ENCODE data around the gene TNK2. TPM values are rescaled to one million over a fixed set of nuclear protein-coding genes. Genes with fewer than 3 reads are reported as not detected.

TNK2 gene
- total and polyA plus RNA-seq, 2 donors (not counting 3 experiments of a cell fraction or from before 2014, with no cell fraction given), result 18.6 to 71.6 TPM

DNA sequence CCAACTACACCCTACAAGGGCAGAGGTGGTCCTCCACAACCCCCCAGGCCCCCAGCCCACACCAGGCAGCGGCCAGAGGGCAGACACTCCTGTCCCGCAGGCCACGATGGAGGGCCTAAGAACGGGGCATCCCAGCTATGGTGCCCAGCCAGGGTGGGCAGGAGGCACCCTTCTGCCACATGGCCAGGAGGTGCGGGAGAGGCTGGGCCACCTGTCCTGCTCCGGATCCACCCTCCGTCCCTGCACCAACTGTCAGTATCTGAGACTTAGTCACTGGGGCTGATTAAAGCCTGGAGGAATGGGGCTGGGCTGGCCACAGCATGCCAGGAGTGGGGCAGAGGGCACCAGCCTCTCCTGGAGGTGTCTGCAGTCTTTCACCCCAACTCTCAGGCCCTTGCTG is 37.9 kb downstream of the TNK2 start:
- Histone ChIP-seq H3K79me2 (ENCODE audit: control insufficient read depth, insufficient read depth, low read length) (no peaks in the 10 kb centered on the region), H3K27ac (ENCODE audit: insufficient read depth, low read depth, low read length) (no peak overlapping the region), H3K4me2 (ENCODE audit: insufficient read depth, low read length) (no peak overlapping the region), H3K9ac (replicated peaks; ENCODE audit: extremely low read depth, insufficient read depth, low read length) (no peak overlapping the region), H3K4me1 (ENCODE audit: control insufficient read depth, extremely low read depth, insufficient read depth, low read length) (no peaks in the 10 kb centered on the region), H3K9me1 (replicated peaks; ENCODE audit: control insufficient read depth, extremely low read depth, insufficient read depth, low read length) (no peaks in the 10 kb centered on the region), H3K4me3 (replicated peaks in 1 of 3; ENCODE audit: insufficient read depth in 1 of 3, low read depth in 1 of 3, low read length in 3 of 3) (no peak overlapping the region), H4K20me1 (replicated peaks; ENCODE audit: control insufficient read depth, extremely low read depth, insufficient read depth, low read length) (no peaks in the 10 kb centered on the region), H3K36me3 (ENCODE audit: control insufficient read depth in 2 of 2, extremely low read depth in 1 of 2, insufficient read depth in 2 of 2, low read length in 2 of 2) (peaks cover 5 to 38% of the 10 kb centered on the region in 2 experiments), H3K27me3 (ENCODE audit: control insufficient read depth in 2 of 2, insufficient read depth in 2 of 2, low read length in 2 of 2) (no peaks in the 10 kb centered on the region), H3K9me3 (replicated peaks; ENCODE audit: control insufficient read depth, insufficient read depth, low read length) (no peaks in the 10 kb centered on the region), H2AFZ (ENCODE audit: low read depth, low read length) (no peak overlapping the region)
- DNase-seq (ENCODE audit: low read depth, low spot score) (no peak), FAIRE-seq (no peak)
- ChIA-PET CTCF (interaction anchor here (0.6 to 8.6 kb wide), 4 partner anchors 11 to 23 kb away, joined by 3 to 67 read pairs (median 4); no protein-coding TSS in a partner anchor), POLR2A (no interaction called here)
- dilution Hi-C loops (cut with MboI; ENCODE audit: extremely low pct_ligation_motif_present, low sequenced_read_pairs) (no loop called here), intact Hi-C loops (cut with micrococcal nuclease) (no loop called here)
- no TSS peak for BruUV-seq (replicated peaks)
- TF ChIP-seq GATA2 (IDR thresholded peaks at IDR 0.05; ENCODE audit: insufficient read depth, insufficient read length, low read depth, low read length) (no peak), JUN (IDR thresholded peaks at IDR 0.05; ENCODE audit: borderline replicate concordance, insufficient read depth, insufficient read length, low read depth) (no peak), POLR2AphosphoS5 (IDR thresholded peaks at IDR 0.05; ENCODE audit: insufficient read depth, low read depth, low read length) (no peak), EZH2 (IDR thresholded peaks at IDR 0.05; ENCODE audit: borderline replicate concordance, low read depth, low read length, severe bottlenecking) (no peak), MYC (IDR thresholded peaks at IDR 0.05; ENCODE audit: low read depth, low read length) (no peak), POLR2A (IDR thresholded peaks at IDR 0.05; ENCODE audit: low read depth, low read length) (no peak)
- TF ChIP-seq, protein P1, sequence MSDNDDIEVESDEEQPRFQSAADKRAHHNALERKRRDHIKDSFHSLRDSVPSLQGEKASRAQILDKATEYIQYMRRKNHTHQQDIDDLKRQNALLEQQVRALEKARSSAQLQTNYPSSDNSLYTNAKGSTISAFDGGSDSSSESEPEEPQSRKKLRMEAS (IDR thresholded peaks at IDR 0.05; ENCODE audit: insufficient read depth, insufficient read length), result no peak

DNA sequence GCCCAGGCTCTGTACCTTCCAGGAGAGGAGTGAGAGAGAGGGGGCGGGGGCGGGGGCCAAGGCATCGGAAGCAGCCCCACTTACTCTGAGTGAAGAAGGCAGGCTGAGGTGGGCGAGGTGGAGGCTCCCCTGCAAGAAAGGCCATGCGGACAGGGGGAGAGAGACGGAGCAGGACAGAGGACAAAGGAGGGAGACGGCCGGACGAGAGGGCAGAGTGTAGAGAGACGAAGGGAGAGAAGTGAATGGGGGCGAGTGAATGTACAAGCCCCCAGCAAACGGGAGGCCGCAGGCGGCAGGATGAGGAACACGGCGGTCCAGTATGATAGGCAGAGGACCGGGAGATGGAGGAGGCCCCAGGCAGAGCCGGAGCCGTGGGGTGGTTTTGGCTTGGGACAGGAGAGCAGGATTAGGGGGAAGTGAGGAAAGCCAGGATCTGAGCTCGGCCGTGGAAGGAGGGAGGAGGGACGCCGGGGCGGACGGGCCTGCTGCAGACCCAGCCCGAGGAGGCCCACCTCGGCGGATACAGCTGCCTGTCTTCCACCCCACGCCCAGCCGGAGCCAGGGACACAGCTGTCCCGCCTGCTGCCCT is 38.8 kb downstream of the TNK2 start:
- FAIRE-seq, result no peak

More for the DNA sequence above, 38.8 kb downstream of the TNK2 start:
- TF ChIP-seq POLR2A (IDR thresholded peaks at IDR 0.05; ENCODE audit: low read depth, low read length) (no peak), GATA2 (IDR thresholded peaks at IDR 0.05; ENCODE audit: insufficient read depth, insufficient read length, low read depth, low read length) (no peak), EZH2 (IDR thresholded peaks at IDR 0.05; ENCODE audit: borderline replicate concordance, low read depth, low read length, severe bottlenecking) (no peak)
- no peak overlapping the region for H3K4me3 ChIP-seq (replicated peaks in 1 of 3; ENCODE audit: insufficient read depth in 1 of 3, low read depth in 1 of 3, low read length in 3 of 3)
- H3K36me3 ChIP-seq (ENCODE audit: control insufficient read depth in 2 of 2, extremely low read depth in 1 of 2, insufficient read depth in 2 of 2, low read length in 2 of 2), result peaks cover 5 to 38% of the 10 kb centered on the region in 2 experiments
- ChIA-PET CTCF (interaction anchor here (1.3 to 8.6 kb wide), 2 partner anchors 10 to 24 kb away, joined by 4 to 67 read pairs; no protein-coding TSS in a partner anchor), POLR2A (no interaction called here)
- H3K27me3 ChIP-seq (ENCODE audit: control insufficient read depth in 2 of 2, insufficient read depth in 2 of 2, low read length in 2 of 2), result no peaks in the 10 kb centered on the region
- H3K9me3 ChIP-seq (replicated peaks; ENCODE audit: control insufficient read depth, insufficient read depth, low read length), result no peaks in the 10 kb centered on the region
- no peaks in the 10 kb centered on the region for H3K9me1 ChIP-seq (replicated peaks; ENCODE audit: control insufficient read depth, extremely low read depth, insufficient read depth, low read length)
- H3K79me2 ChIP-seq (ENCODE audit: control insufficient read depth, insufficient read depth, low read length), result no peaks in the 10 kb centered on the region
- intact Hi-C loops (cut with micrococcal nuclease) (no loop called here), dilution Hi-C loops (cut with MboI; ENCODE audit: extremely low pct_ligation_motif_present, low sequenced_read_pairs) (no loop called here)
- no peaks in the 10 kb centered on the region for H4K20me1 ChIP-seq (replicated peaks; ENCODE audit: control insufficient read depth, extremely low read depth, insufficient read depth, low read length)
- no peak overlapping the region for H3K9ac ChIP-seq (replicated peaks; ENCODE audit: extremely low read depth, insufficient read depth, low read length)
- DNase-seq (ENCODE audit: low read depth, low spot score), result no peak
- no peak overlapping the region for H3K4me2 ChIP-seq (ENCODE audit: insufficient read depth, low read length)
- no peak overlapping the region for H2AFZ ChIP-seq (ENCODE audit: low read depth, low read length)
- BruUV-seq (replicated peaks), result no TSS peak
- no peak overlapping the region for H3K27ac ChIP-seq (ENCODE audit: insufficient read depth, low read depth, low read length)
- no peaks in the 10 kb centered on the region for H3K4me1 ChIP-seq (ENCODE audit: control insufficient read depth, extremely low read depth, insufficient read depth, low read length)

Measured in endothelial cell of umbilical vein (primary cell).